Hepatocyte (in vitro differentiated cells): ENCODE measurements around the gene EPHA6.
"Not testable (repeated sequence)": the region's sequence is repeated elsewhere in the genome, so short reads cannot be mapped to it uniquely, and the experiment has no call there.

Source experiments
- EZH2phosphoT487 ChIP-seq: fragments of 200-600 bp; sonication (generic); IDR thresholded peaks from one replicate; pipeline ENCODE4 v1.6.1; 2018; ENCODE audit warnings: antibody characterized with exemption, mild to moderate bottlenecking, low read depth, moderate library complexity; ENCODE audit not compliant: unreplicated experiment, severe bottlenecking
- TF ChIP-seq, protein P1 (sequence below): fragments of 200-600 bp; sonication (generic); IDR thresholded peaks from 2 replicates; pipeline ENCODE4 v1.5.1; 2016; ENCODE audit warnings: antibody characterized with exemption, mild to moderate bottlenecking; ENCODE audit not compliant: poor library complexity

DNA sequence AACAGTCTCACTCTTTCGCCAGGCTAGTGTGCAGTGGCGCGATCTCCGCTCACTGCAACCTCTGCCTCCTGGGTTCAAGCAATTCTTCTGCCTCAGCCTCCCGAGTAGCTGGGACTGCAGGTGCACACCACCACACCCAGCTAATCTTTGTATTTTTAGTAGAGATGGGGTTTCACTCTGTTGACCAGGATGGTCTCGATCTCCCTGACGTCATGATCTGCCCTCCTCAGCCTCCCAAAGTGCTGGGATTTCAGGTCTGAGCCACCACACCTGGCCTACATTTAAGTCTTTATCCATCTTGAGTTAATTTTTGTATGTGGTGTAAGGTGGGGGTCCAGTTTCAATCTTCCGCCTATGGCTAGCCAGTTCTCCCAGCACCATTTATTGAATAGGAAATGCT, 211.2 kb downstream of the EPHA6 start:
- TF ChIP-seq, protein P1, sequence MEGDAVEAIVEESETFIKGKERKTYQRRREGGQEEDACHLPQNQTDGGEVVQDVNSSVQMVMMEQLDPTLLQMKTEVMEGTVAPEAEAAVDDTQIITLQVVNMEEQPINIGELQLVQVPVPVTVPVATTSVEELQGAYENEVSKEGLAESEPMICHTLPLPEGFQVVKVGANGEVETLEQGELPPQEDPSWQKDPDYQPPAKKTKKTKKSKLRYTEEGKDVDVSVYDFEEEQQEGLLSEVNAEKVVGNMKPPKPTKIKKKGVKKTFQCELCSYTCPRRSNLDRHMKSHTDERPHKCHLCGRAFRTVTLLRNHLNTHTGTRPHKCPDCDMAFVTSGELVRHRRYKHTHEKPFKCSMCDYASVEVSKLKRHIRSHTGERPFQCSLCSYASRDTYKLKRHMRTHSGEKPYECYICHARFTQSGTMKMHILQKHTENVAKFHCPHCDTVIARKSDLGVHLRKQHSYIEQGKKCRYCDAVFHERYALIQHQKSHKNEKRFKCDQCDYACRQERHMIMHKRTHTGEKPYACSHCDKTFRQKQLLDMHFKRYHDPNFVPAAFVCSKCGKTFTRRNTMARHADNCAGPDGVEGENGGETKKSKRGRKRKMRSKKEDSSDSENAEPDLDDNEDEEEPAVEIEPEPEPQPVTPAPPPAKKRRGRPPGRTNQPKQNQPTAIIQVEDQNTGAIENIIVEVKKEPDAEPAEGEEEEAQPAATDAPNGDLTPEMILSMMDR = not testable (repeated sequence)
- not testable (repeated sequence) for TF ChIP-seq EZH2phosphoT487
